Endodermal cell (in vitro differentiated cells): ENCODE results near the gene AKR1D1. TPM values are rescaled to one million over a fixed set of nuclear protein-coding genes. Genes with fewer than 3 reads are reported as not detected.

Experiments
- DNase-seq: peaks from one replicate; pipeline ENCODE4 v3.0.0-alpha.2; 2017
- H3K27ac ChIP-seq: 2 replicates; pipeline ENCODE4 v1.5.1; 2013; ENCODE audit warnings: mild to moderate bottlenecking, low read depth, low read length, moderate library complexity
- H3K27me3 ChIP-seq: 2 replicates; pipeline ENCODE4 v1.6.1; 2013; ENCODE audit warnings: mild to moderate bottlenecking, low read length, moderate library complexity; ENCODE audit not compliant: insufficient read depth, control insufficient read depth, poor library complexity, severe bottlenecking
- H3K36me3 ChIP-seq: 2 replicates; pipeline ENCODE4 v1.7.0; 2013; ENCODE audit warnings: mild to moderate bottlenecking, low read length, moderate library complexity; ENCODE audit not compliant: control insufficient read depth, insufficient read depth
- H3K4me1 ChIP-seq: one replicate; pipeline ENCODE4 v1.7.0; 2013; ENCODE audit warnings: low read length; ENCODE audit not compliant: control insufficient read depth, insufficient read depth
- H3K4me3 ChIP-seq: 2 replicates; pipeline ENCODE4 v1.5.1; 2013; ENCODE audit warnings: mild to moderate bottlenecking, low read length, moderate library complexity
- H3K9ac ChIP-seq: 2 replicates; pipeline ENCODE4 v1.6.1; 2013; ENCODE audit warnings: mild to moderate bottlenecking, low read length, moderate library complexity; ENCODE audit not compliant: poor library complexity, severe bottlenecking; ENCODE audit errors: extremely low read depth
- H3K9me3 ChIP-seq: 2 replicates; pipeline ENCODE4 v1.6.1; 2013; ENCODE audit warnings: mild to moderate bottlenecking, low read length, moderate library complexity; ENCODE audit not compliant: control insufficient read depth
- H3K27ac Mint-ChIP-seq: 2 replicates; pipeline ENCODE4 v1.8.0; 2020; ENCODE audit warnings: mixed read lengths
- H3K27me3 Mint-ChIP-seq: 2 replicates; pipeline ENCODE4 v1.8.0; 2021; ENCODE audit warnings: mild to moderate bottlenecking, mixed read lengths; ENCODE audit not compliant: insufficient read depth
- H3K36me3 Mint-ChIP-seq: 2 replicates; pipeline ENCODE4 v1.8.0; 2020; ENCODE audit warnings: low read depth, mixed read lengths
- H3K4me1 Mint-ChIP-seq: 2 replicates; pipeline ENCODE4 v1.8.0; 2020; ENCODE audit warnings: mixed read lengths
- H3K4me3 Mint-ChIP-seq: 2 replicates; pipeline ENCODE4 v1.8.0; 2020; ENCODE audit warnings: mild to moderate bottlenecking, moderate library complexity, mixed read lengths
- H3K9me3 Mint-ChIP-seq: 2 replicates; pipeline ENCODE4 v1.8.0; 2020; ENCODE audit warnings: mild to moderate bottlenecking, mixed read lengths
- CTCF ChIP-seq: fragments of 200-600 bp; sonication (generic); conservative IDR thresholded peaks from 2 replicates; pipeline ENCODE4 v1.5.0; 2021; ENCODE audit warnings: antibody characterized with exemption, mild to moderate bottlenecking
- WGBS, 2 experiments: methylation state at CpG; one replicate each; pipeline versions ENCODE4 v1.1.5 to v1.1.7; 2013; ENCODE audit warnings: missing lambda C conversion rate in 2 of 2, mixed read lengths in 1 of 2; ENCODE audit not compliant: insufficient coverage in 1 of 2, insufficient read length in 1 of 2; 5-methylcytosine and 5-hydroxymethylcytosine counted together
- total RNA-seq, 2 donors: library from RNA; stranded (reverse); fragmentation: NEBNext Ultra II Directional in 1 of 2; extraction: Animal tissue kit (Norgen Biotek cat#: 25700) in 1 of 2; gene quantifications; 2 replicates in 1 of 2; 3 replicates in 1 of 2; pipeline ENCODE4 v1.2.1, GENCODE V29; 2021

Gene AKR1D1
- total RNA-seq, 2 donors from 2014 or later, result not detected

- Histone ChIP-seq H3K9me3 (no peaks in the 10 kb centered on the region), H3K36me3 (no peaks in the 10 kb centered on the region), H3K27ac (no peak overlapping the region), H3K4me1 (no peaks in the 10 kb centered on the region), H3K27me3 (no peaks in the 10 kb centered on the region), H3K9ac (no peak overlapping the region), H3K4me3 (no peak overlapping the region)
- TF ChIP-seq CTCF, result no peak
- 91 to 100% methylated on average over 1 to 2 of the region's 3 CpGs for WGBS, 2 experiments
- no peak overlapping the region for H3K4me3 Mint-ChIP-seq
- H3K27me3 Mint-ChIP-seq, result no peaks in the 10 kb centered on the region
- H3K36me3 Mint-ChIP-seq, result no peaks in the 10 kb centered on the region
- no peak overlapping the region for H3K27ac Mint-ChIP-seq
- H3K4me1 Mint-ChIP-seq, result peaks cover 6% of the 10 kb centered on the region
- no peak for DNase-seq
- H3K9me3 Mint-ChIP-seq, result peaks cover 10% of the 10 kb centered on the region
Observed at GRCh38 chr7:138099813-138100212, 23.6 kb downstream of the AKR1D1 start.

GRCh38 chr7:138105221-138105620 lies 29.0 kb downstream of the AKR1D1 start:
- Mint-ChIP-seq H3K4me1 (no peaks in the 10 kb centered on the region), H3K27me3 (no peaks in the 10 kb centered on the region), H3K27ac (peak overlapping the region; percentile 15), H3K4me3 (no peak overlapping the region), H3K36me3 (no peaks in the 10 kb centered on the region), H3K9me3 (peaks cover 2% of the 10 kb centered on the region)
- Histone ChIP-seq H3K27ac (no peak overlapping the region), H3K27me3 (no peaks in the 10 kb centered on the region), H3K36me3 (no peaks in the 10 kb centered on the region), H3K4me3 (no peak overlapping the region), H3K9me3 (no peaks in the 10 kb centered on the region), H3K9ac (no peak overlapping the region), H3K4me1 (no peaks in the 10 kb centered on the region)
- peak; percentile 51 for DNase-seq
- no peak for TF ChIP-seq CTCF
- 80 to 97% methylated on average over 1 to 5 of the region's 5 CpGs for WGBS, 2 experiments

- Mint-ChIP-seq H3K4me1 (peaks cover 5% of the 10 kb centered on the region), H3K4me3 (no peak overlapping the region), H3K36me3 (no peaks in the 10 kb centered on the region), H3K27me3 (no peaks in the 10 kb centered on the region), H3K9me3 (no peaks in the 10 kb centered on the region), H3K27ac (no peak overlapping the region)
- 90 to 97% methylated on average over 2 to 3 of the region's 3 CpGs for WGBS, 2 experiments
- Histone ChIP-seq H3K9ac (no peak overlapping the region), H3K4me1 (no peaks in the 10 kb centered on the region), H3K9me3 (no peaks in the 10 kb centered on the region), H3K4me3 (no peak overlapping the region), H3K27ac (no peak overlapping the region), H3K27me3 (no peaks in the 10 kb centered on the region), H3K36me3 (no peaks in the 10 kb centered on the region)
- DNase-seq, result no peak
- no peak for TF ChIP-seq CTCF
Observed at GRCh38 chr7:138115047-138115446, 38.8 kb downstream of the AKR1D1 start.
